Measurements from ENCODE around the gene STMND1. TPM values are rescaled to one million over a fixed set of nuclear protein-coding genes. Genes with fewer than 3 reads are reported as not detected.

The STMND1 gene
- total RNA-seq, 4 donors from 2014 or later: not detected

DNA sequence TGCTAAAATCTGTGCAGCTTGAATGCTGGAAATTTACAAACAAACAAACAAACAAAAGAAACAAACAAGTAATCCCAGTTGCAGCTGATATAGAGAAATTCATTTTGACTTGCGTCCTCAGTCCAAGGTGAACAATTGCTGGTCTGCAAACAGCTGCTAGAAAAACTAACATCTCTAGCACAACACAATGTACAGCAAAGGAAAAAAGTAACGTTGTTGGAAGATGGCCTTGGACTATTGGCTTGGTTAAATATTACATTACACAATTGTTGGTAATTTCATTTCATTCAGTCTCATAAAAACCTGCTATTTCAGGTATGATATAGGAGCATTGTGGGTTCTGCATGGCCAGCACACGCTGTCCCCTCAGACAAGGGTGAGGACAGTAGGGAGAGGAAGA, 50.0 kb downstream of the STMND1 start:
- no peak overlapping the region for H3K27ac ChIP-seq
- peaks cover 0 to 16% (median 0%) of the 10 kb centered on the region in 3 donors for H3K9me3 ChIP-seq
- DNase-seq: no peak
- no peaks in the 10 kb centered on the region for H3K36me3 ChIP-seq
- no peaks in the 10 kb centered on the region for H3K4me1 ChIP-seq
- H3K27me3 ChIP-seq: peaks cover 0 to 4% (median 0%) of the 10 kb centered on the region in 4 donors
- intact Hi-C loops (cut with DNase I): no loop called here
- no peak overlapping the region for H3K4me3 ChIP-seq
- TF ChIP-seq CTCF (IDR thresholded peaks at IDR 0.05): no peak
- no peak for TF ChIP-seq POLR2A (IDR thresholded peaks at IDR 0.05)
- 76 to 78% methylated on average over 3 of the region's 3 CpGs for WGBS, 2 donors

- peaks cover 0 to 4% (median 0%) of the 10 kb centered on the region in 4 donors for H3K27me3 ChIP-seq
- no peaks in the 10 kb centered on the region for H3K4me1 ChIP-seq
- no peak overlapping the region for H3K4me3 ChIP-seq
- DNase-seq: no peak
- TF ChIP-seq CTCF (IDR thresholded peaks at IDR 0.05): no peak
- no peak for TF ChIP-seq POLR2A (IDR thresholded peaks at IDR 0.05)
- no peak overlapping the region for H3K27ac ChIP-seq
- no peaks in the 10 kb centered on the region for H3K36me3 ChIP-seq
- intact Hi-C loops (cut with DNase I): no loop called here
- H3K9me3 ChIP-seq: peaks cover 0 to 16% (median 0%) of the 10 kb centered on the region in 3 donors
These were observed 50.9 kb downstream of the STMND1 start for GRCh38 chr6:17152703-17153102.

- Histone ChIP-seq H3K36me3 (no peaks in the 10 kb centered on the region), H3K4me3 (no peak overlapping the region), H3K4me1 (no peaks in the 10 kb centered on the region), H3K27ac (no peak overlapping the region), H3K9me3 (peaks cover 0 to 16% (median 0%) of the 10 kb centered on the region in 3 donors), H3K27me3 (peaks cover 0 to 4% (median 0%) of the 10 kb centered on the region in 4 donors)
- no peak for DNase-seq
- WGBS, 2 donors: 40 to 43% methylated on average over 4 of the region's 4 CpGs
- intact Hi-C loops (cut with DNase I): no loop called here
- TF ChIP-seq CTCF (IDR thresholded peaks at IDR 0.05) (peak; percentile 55 to 80 (median 66)), POLR2A (IDR thresholded peaks at IDR 0.05) (no peak)
These were observed 54.5 kb downstream of the STMND1 start for GRCh38 chr6:17156112-17156921.

- no peaks in the 10 kb centered on the region for H3K36me3 ChIP-seq
- no peak overlapping the region for H3K4me3 ChIP-seq
- H3K27ac ChIP-seq: no peak overlapping the region
- no peak for DNase-seq
- 74 to 75% methylated on average over 8 of the region's 8 CpGs for WGBS, 2 donors
- TF ChIP-seq POLR2A (IDR thresholded peaks at IDR 0.05) (no peak), CTCF (IDR thresholded peaks at IDR 0.05) (no peak)
- no peaks in the 10 kb centered on the region for H3K4me1 ChIP-seq
- peaks cover 0 to 16% (median 0%) of the 10 kb centered on the region in 3 donors for H3K9me3 ChIP-seq
- intact Hi-C loops (cut with DNase I): no loop called here
- peaks cover 0 to 4% (median 0%) of the 10 kb centered on the region in 4 donors for H3K27me3 ChIP-seq
These were observed 55.1 kb downstream of the STMND1 start for GRCh38 chr6:17156966-17157365.

DNA sequence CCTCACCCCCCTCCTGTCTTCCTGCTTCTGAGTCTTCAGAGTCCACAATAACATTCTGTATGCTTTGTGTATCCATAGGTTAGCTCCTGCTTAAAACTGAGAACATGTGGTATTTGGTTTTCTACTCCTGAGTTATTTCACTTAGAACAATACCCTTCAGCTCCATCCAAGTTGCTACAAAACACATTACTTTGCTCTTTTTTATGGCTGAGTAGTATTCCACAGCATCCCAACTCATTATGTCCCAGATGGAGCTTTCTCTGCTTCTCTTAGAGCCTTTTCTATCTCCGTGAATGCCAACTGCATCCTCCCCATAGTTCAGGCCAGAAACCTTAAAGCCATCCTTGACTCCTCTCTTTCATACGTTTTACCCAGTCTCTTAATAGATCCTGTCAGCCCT, 55.8 kb downstream of the STMND1 start:
- no peaks in the 10 kb centered on the region for H3K36me3 ChIP-seq
- TF ChIP-seq POLR2A (IDR thresholded peaks at IDR 0.05): no peak
- TF ChIP-seq CTCF (IDR thresholded peaks at IDR 0.05): no peak
- H3K4me3 ChIP-seq: no peak overlapping the region
- peaks cover 0 to 4% (median 0%) of the 10 kb centered on the region in 4 donors for H3K27me3 ChIP-seq
- intact Hi-C loops (cut with DNase I): no loop called here
- WGBS, 2 donors: 50 to 72% methylated on average over 2 of the region's 2 CpGs
- H3K27ac ChIP-seq: no peak overlapping the region
- DNase-seq: no peak
- H3K4me1 ChIP-seq: no peaks in the 10 kb centered on the region
- H3K9me3 ChIP-seq: peaks cover 0 to 10% (median 0%) of the 10 kb centered on the region in 3 donors
